Measurements from ENCODE around the gene CHKA.

The CHKA gene

GRCh38 chr11:68043349-68044144 lies 77.6 kb downstream of the CHKA start:
- peak; percentile 20 for DNase-seq

- no peak for DNase-seq
Observed at GRCh38 chr11:68043029-68043348, 78.2 kb downstream of the CHKA start.

- DNase-seq: no peak
Observed at GRCh38 chr11:68042219-68043028, 78.8 kb downstream of the CHKA start.

GRCh38 chr11:68041617-68042218 lies 79.5 kb downstream of the CHKA start:
- DNase-seq: no peak

- DNase-seq: no peak
Observed at GRCh38 chr11:68040957-68041591, 80.1 kb downstream of the CHKA start.

- DNase-seq: peak; percentile 53
Observed at GRCh38 chr11:68040101-68040956, 80.9 kb downstream of the CHKA start.

- no peak for DNase-seq
Observed at GRCh38 chr11:68039526-68040086, 81.6 kb downstream of the CHKA start.

- DNase-seq: no peak
Observed at GRCh38 chr11:68038718-68039525, 82.3 kb downstream of the CHKA start, which contains the start of gene TCIRG1. Gene TCIRG1 (plus strand): TSS chr11:68039025. CDS start chr11:68041272, 2,247 bp downstream.

- peak; percentile 15 for DNase-seq
Observed at GRCh38 chr11:68038226-68038717, 82.9 kb downstream of the CHKA start.

GRCh38 chr11:68037411-68038225 lies 83.6 kb downstream of the CHKA start:
- DNase-seq: no peak

- DNase-seq: no peak
Observed at GRCh38 chr11:68036717-68037239, 84.4 kb downstream of the CHKA start.

- DNase-seq: no peak
Observed at GRCh38 chr11:68036141-68036716, 85.0 kb downstream of the CHKA start.

GRCh38 chr11:68035266-68035876 lies 85.8 kb downstream of the CHKA start:
- DNase-seq: no peak

GRCh38 chr11:68033708-68034045 lies 87.5 kb downstream of the CHKA start:
- no peak for DNase-seq

GRCh38 chr11:68032997-68033707 lies 88.0 kb downstream of the CHKA start:
- DNase-seq: no peak

- DNase-seq: no peak
Observed at GRCh38 chr11:68032003-68032402, 89.2 kb downstream of the CHKA start.

GRCh38 chr11:68031144-68031464 lies 90.1 kb downstream of the CHKA start:
- no peak for DNase-seq

Data from NCI-H82 (cell line).